Lung microvascular endothelial cell (primary cell): ENCODE data around the gene GLCCI1. TPM values are rescaled to one million over a fixed set of nuclear protein-coding genes. Genes with fewer than 3 reads are reported as not detected.
A peak's percentile ranks its signal among the peaks of the same experiment; 100 is the strongest.

Experiments
- DNase-seq, 2 donors: peaks; one replicate each; pipeline versions ENCODE4 v3.0.0 to v3.0.0-alpha.2; 2010; ENCODE audit warnings: low read depth in 2 of 2
- total RNA-seq: library from RNA; depleted of rRNA; stranded (reverse); fragments of >200 nt; gene quantifications from 2 replicates; pipeline ENCODE4 v1.2.1, GENCODE V29; 2014

Gene GLCCI1
- total RNA-seq, 1 donor from 2014 or later = 1.4 TPM

GRCh38 chr7:7962851-7963250, 5.7 kb upstream of the GLCCI1 start:
- DNase-seq = no peak

GRCh38 chr7:7964250-7964649, 4.3 kb upstream of the GLCCI1 start:
- no peak for DNase-seq

- DNase-seq = no peak
These were observed 3.9 kb upstream of the GLCCI1 start for GRCh38 chr7:7964691-7965090.

- no peak for DNase-seq
These were observed 3.3 kb upstream of the GLCCI1 start for GRCh38 chr7:7965301-7965700.

- DNase-seq = no peak
These were observed 2.4 kb upstream of the GLCCI1 start for GRCh38 chr7:7966141-7966734.

- DNase-seq = no peak
These were observed 581 bp upstream of the GLCCI1 start for GRCh38 chr7:7967886-7968543.

- peak; percentile 22 to 48 for DNase-seq
These were observed 975 bp downstream of the GLCCI1 start for GRCh38 chr7:7969306-7970236.

GRCh38 chr7:7970237-7970530, 1.6 kb downstream of the GLCCI1 start:
- no peak for DNase-seq

- DNase-seq = peak; percentile 2 to 5
These were observed 2.1 kb downstream of the GLCCI1 start for GRCh38 chr7:7970531-7971307.

GRCh38 chr7:7971308-7972040, 2.9 kb downstream of the GLCCI1 start:
- DNase-seq = no peak

- DNase-seq = no peak
These were observed 3.5 kb downstream of the GLCCI1 start for GRCh38 chr7:7972128-7972527.

GRCh38 chr7:7972922-7973594, 4.5 kb downstream of the GLCCI1 start:
- DNase-seq = no peak

GRCh38 chr7:7976677-7977076, 8.1 kb downstream of the GLCCI1 start:
- DNase-seq = no peak

- peak in 1 of 2 donors; percentile 11 for DNase-seq
These were observed 9.2 kb downstream of the GLCCI1 start for GRCh38 chr7:7977774-7978173.

GRCh38 chr7:7978860-7979259, 10.3 kb downstream of the GLCCI1 start:
- peak in 1 of 2 donors; percentile 63 for DNase-seq

- no peak for DNase-seq
These were observed 11.0 kb downstream of the GLCCI1 start for GRCh38 chr7:7979558-7979957.

- DNase-seq = no peak
These were observed 11.5 kb downstream of the GLCCI1 start for GRCh38 chr7:7980134-7980533.

- no peak for DNase-seq
These were observed 14.3 kb downstream of the GLCCI1 start for GRCh38 chr7:7982904-7983303.

GRCh38 chr7:7984424-7984823, 15.8 kb downstream of the GLCCI1 start:
- DNase-seq = no peak

- DNase-seq = no peak
These were observed 20.1 kb downstream of the GLCCI1 start for GRCh38 chr7:7988706-7989105.

- no peak for DNase-seq
These were observed 20.5 kb downstream of the GLCCI1 start for GRCh38 chr7:7989133-7989532.
